GM23338 (cell line): ENCODE data around the gene DRC7. TPM values are rescaled to one million over a fixed set of nuclear protein-coding genes. Genes with fewer than 3 reads are reported as not detected.

ENCODE experiments used
- ATAC-seq: fragments of 200-7000 bp; cut with Tn5 transposase; 3 replicates; pipeline ENCODE4 v1.9.1; 2020
- DNase-seq: peaks from one replicate; pipeline ENCODE4 v3.0.0-alpha.2; 2015; ENCODE audit warnings: low spot score
- H2AFZ ChIP-seq: fragments of 200-600 bp; sonication (generic); 2 replicates; pipeline ENCODE4 v1.8.0; 2016; ENCODE audit warnings: antibody characterized with exemption, mild to moderate bottlenecking, moderate library complexity
- H3F3A ChIP-seq: fragments of 200-600 bp; sonication (generic); replicated peaks from 2 replicates; pipeline ENCODE4 v1.8.0; 2017; ENCODE audit warnings: antibody characterized with exemption, mixed run types, low read depth
- H3K27ac ChIP-seq: fragments of 200-600 bp; sonication (generic); 2 replicates; pipeline ENCODE4 v1.6.1; 2016; ENCODE audit warnings: low read depth
- H3K27me3 ChIP-seq: fragments of 200-600 bp; sonication (generic); 2 replicates; pipeline ENCODE4 v1.8.0; 2016; ENCODE audit warnings: mild to moderate bottlenecking, mixed run types, moderate library complexity; ENCODE audit not compliant: insufficient read depth
- H3K36me3 ChIP-seq: fragments of 200-600 bp; sonication (generic); 2 replicates; pipeline ENCODE4 v1.8.0; 2016; ENCODE audit warnings: mild to moderate bottlenecking; ENCODE audit not compliant: insufficient read depth
- H3K4me1 ChIP-seq: fragments of 200-600 bp; sonication (generic); 2 replicates; pipeline ENCODE4 v1.8.0; 2016; ENCODE audit warnings: mild to moderate bottlenecking, moderate library complexity; ENCODE audit not compliant: insufficient read depth
- H3K4me2 ChIP-seq: fragments of 200-600 bp; sonication (generic); 2 replicates; pipeline ENCODE4 v1.7.1; 2017; ENCODE audit warnings: mixed run types
- H3K4me3 ChIP-seq: fragments of 200-600 bp; sonication (generic); 2 replicates; pipeline ENCODE4 v1.6.1; 2016; ENCODE audit warnings: mixed run types
- H3K79me2 ChIP-seq: fragments of 200-600 bp; sonication (generic); replicated peaks from 2 replicates; pipeline ENCODE4 v1.8.0; 2017; ENCODE audit warnings: mild to moderate bottlenecking; ENCODE audit not compliant: insufficient read depth
- H3K9me2 ChIP-seq: fragments of 200-600 bp; sonication (generic); 2 replicates; pipeline ENCODE4 v1.8.0; 2017; ENCODE audit not compliant: insufficient read depth
- H4K20me1 ChIP-seq: fragments of 200-600 bp; sonication (generic); replicated peaks from 2 replicates; pipeline ENCODE4 v1.8.0; 2017; ENCODE audit warnings: mild to moderate bottlenecking; ENCODE audit not compliant: insufficient read depth
- H3K27ac Mint-ChIP-seq: 2 replicates; pipeline ENCODE4 v1.8.0; 2020; ENCODE audit warnings: inconsistent platforms, mild to moderate bottlenecking, moderate library complexity, mixed read lengths
- H3K27me3 Mint-ChIP-seq: 3 replicates; pipeline ENCODE4 v1.8.0; 2022; ENCODE audit warnings: low read depth, mild to moderate bottlenecking, moderate library complexity, mixed read lengths, inconsistent platforms; ENCODE audit not compliant: insufficient read depth, poor library complexity
- H3K36me3 Mint-ChIP-seq: 3 replicates; pipeline ENCODE4 v1.8.0; 2021; ENCODE audit warnings: low read depth, mild to moderate bottlenecking, inconsistent platforms, moderate library complexity, mixed read lengths
- H3K4me1 Mint-ChIP-seq: 3 replicates; pipeline ENCODE4 v1.8.0; 2020; ENCODE audit warnings: mild to moderate bottlenecking, inconsistent platforms, mixed read lengths
- H3K4me3 Mint-ChIP-seq: 3 replicates; pipeline ENCODE4 v1.8.0; 2021; ENCODE audit warnings: moderate library complexity, mild to moderate bottlenecking, inconsistent platforms, mixed read lengths
- H3K9me3 Mint-ChIP-seq: 3 replicates; pipeline ENCODE4 v1.8.0; 2020; ENCODE audit warnings: moderate library complexity, mild to moderate bottlenecking, inconsistent platforms, mixed read lengths
- CREB1 ChIP-seq: fragments of 250-450 bp; sonication (Bioruptor Pico); IDR thresholded peaks from 2 replicates; pipeline ENCODE4 v1.5.0; 2020; ENCODE audit warnings: low read depth, mild to moderate bottlenecking, moderate library complexity
- EZH2phosphoT487 ChIP-seq: fragments of 200-600 bp; sonication (generic); IDR thresholded peaks from one replicate; pipeline ENCODE4 v1.8.1; 2018; ENCODE audit warnings: antibody characterized with exemption; ENCODE audit not compliant: unreplicated experiment
- JUNB ChIP-seq: IDR thresholded peaks from one replicate; pipeline ENCODE4 v1.6.1; 2016; ENCODE audit warnings: antibody characterized with exemption; ENCODE audit not compliant: unreplicated experiment
- NANOG ChIP-seq: IDR thresholded peaks from 2 replicates; pipeline ENCODE4 v1.6.1; 2016; ENCODE audit warnings: antibody characterized with exemption, borderline replicate concordance
- POLR2AphosphoS5 ChIP-seq: IDR thresholded peaks from 2 replicates; pipeline ENCODE4 v1.6.1; 2016; ENCODE audit warnings: antibody characterized with exemption, low read depth
- STAT1 ChIP-seq: IDR thresholded peaks from one replicate; pipeline ENCODE4 v1.6.1; 2016; ENCODE audit warnings: antibody characterized with exemption; ENCODE audit not compliant: unreplicated experiment
- ZNF114 ChIP-seq: fragments of 250-450 bp; sonication (Bioruptor Pico); IDR thresholded peaks from 2 replicates; pipeline ENCODE4 v1.5.0; 2020; ENCODE audit warnings: mild to moderate bottlenecking, moderate library complexity
- polyA plus RNA-seq: library from polyadenylated mRNA; unstranded; fragments of >200 nt; fragmentation: Nextera tagmentation; extraction: Ambion mirVana; gene quantifications from 2 replicates; pipeline ENCODE4 v1.2.1, GENCODE V29; 2016
- total RNA-seq: library from RNA; depleted of rRNA; stranded (reverse); fragments of >200 nt; shearing (Covaris generic); gene quantifications from 2 replicates; pipeline ENCODE4 v1.2.3, GENCODE V29; 2014
- TF ChIP-seq, protein P1 (sequence below): fragments of 250-450 bp; sonication (Bioruptor Pico); IDR thresholded peaks from 2 replicates; pipeline ENCODE4 v1.5.0; 2020; ENCODE audit warnings: mild to moderate bottlenecking, moderate library complexity
- TF ChIP-seq, protein P2 (sequence below): IDR thresholded peaks from 2 replicates; pipeline ENCODE4 v1.6.1; 2016; ENCODE audit warnings: antibody characterized with exemption

DRC7 gene
- total and polyA plus RNA-seq, 2 experiments from 2014 or later: not detected

DNA sequence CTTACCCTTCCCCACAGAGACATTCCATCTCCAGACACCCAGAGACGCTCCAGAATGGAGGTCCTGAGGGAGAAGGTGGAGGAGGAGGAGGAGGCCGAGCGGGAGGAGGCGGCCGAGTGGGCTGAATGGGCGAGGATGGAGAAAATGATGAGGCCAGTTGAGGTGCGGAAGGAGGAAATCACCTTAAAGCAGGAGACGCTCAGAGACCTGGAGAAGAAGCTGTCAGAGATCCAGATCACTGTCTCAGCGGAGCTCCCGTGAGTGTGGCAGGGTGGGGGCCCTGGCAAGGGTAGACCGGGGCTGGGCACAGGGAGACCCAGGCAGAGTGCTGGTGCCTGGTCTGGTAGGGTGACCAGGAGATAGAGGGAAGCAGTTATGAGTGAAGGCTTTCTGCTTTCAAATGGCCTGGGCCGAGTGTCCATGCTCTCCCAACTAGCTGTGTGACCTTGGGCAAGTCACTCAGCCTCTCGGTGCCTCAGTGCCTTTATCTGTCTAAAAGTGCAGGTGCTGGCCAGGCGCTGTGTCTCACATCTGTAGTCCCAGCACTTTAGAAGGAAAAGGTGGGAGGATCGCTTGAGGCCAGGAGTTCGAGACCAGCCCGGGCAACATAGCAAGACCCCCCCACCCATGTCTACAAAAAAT, 3.4 kb downstream of the DRC7 start:
- Mint-ChIP-seq H3K4me1 (peaks cover 3% of the 10 kb centered on the region; the same call in 2 of the 3 replicates), H3K27me3 (peaks cover 3% of the 10 kb centered on the region), H3K4me3 (no peak overlapping the region), H3K36me3 (no peaks in the 10 kb centered on the region), H3K27ac (no peak overlapping the region), H3K9me3 (no peaks in the 10 kb centered on the region; the same call in 2 of the 3 replicates)
- Histone ChIP-seq H3K36me3 (no peaks in the 10 kb centered on the region), H3K4me3 (no peak overlapping the region), H3K27me3 (no peaks in the 10 kb centered on the region), H3F3A (no peaks in the 10 kb centered on the region), H3K9me2 (no peaks in the 10 kb centered on the region), H3K4me1 (no peaks in the 10 kb centered on the region), H4K20me1 (no peaks in the 10 kb centered on the region), H3K27ac (no peak overlapping the region), H2AFZ (no peak overlapping the region), H3K79me2 (no peaks in the 10 kb centered on the region), H3K4me2 (no peak overlapping the region)
- no peak for ATAC-seq
- DNase-seq: no peak
- no peak for TF ChIP-seq ZNF114 (CRISPR knock-in tag)
- TF ChIP-seq EZH2phosphoT487: no peak
- TF ChIP-seq CREB1: no peak
- TF ChIP-seq, protein P1, sequence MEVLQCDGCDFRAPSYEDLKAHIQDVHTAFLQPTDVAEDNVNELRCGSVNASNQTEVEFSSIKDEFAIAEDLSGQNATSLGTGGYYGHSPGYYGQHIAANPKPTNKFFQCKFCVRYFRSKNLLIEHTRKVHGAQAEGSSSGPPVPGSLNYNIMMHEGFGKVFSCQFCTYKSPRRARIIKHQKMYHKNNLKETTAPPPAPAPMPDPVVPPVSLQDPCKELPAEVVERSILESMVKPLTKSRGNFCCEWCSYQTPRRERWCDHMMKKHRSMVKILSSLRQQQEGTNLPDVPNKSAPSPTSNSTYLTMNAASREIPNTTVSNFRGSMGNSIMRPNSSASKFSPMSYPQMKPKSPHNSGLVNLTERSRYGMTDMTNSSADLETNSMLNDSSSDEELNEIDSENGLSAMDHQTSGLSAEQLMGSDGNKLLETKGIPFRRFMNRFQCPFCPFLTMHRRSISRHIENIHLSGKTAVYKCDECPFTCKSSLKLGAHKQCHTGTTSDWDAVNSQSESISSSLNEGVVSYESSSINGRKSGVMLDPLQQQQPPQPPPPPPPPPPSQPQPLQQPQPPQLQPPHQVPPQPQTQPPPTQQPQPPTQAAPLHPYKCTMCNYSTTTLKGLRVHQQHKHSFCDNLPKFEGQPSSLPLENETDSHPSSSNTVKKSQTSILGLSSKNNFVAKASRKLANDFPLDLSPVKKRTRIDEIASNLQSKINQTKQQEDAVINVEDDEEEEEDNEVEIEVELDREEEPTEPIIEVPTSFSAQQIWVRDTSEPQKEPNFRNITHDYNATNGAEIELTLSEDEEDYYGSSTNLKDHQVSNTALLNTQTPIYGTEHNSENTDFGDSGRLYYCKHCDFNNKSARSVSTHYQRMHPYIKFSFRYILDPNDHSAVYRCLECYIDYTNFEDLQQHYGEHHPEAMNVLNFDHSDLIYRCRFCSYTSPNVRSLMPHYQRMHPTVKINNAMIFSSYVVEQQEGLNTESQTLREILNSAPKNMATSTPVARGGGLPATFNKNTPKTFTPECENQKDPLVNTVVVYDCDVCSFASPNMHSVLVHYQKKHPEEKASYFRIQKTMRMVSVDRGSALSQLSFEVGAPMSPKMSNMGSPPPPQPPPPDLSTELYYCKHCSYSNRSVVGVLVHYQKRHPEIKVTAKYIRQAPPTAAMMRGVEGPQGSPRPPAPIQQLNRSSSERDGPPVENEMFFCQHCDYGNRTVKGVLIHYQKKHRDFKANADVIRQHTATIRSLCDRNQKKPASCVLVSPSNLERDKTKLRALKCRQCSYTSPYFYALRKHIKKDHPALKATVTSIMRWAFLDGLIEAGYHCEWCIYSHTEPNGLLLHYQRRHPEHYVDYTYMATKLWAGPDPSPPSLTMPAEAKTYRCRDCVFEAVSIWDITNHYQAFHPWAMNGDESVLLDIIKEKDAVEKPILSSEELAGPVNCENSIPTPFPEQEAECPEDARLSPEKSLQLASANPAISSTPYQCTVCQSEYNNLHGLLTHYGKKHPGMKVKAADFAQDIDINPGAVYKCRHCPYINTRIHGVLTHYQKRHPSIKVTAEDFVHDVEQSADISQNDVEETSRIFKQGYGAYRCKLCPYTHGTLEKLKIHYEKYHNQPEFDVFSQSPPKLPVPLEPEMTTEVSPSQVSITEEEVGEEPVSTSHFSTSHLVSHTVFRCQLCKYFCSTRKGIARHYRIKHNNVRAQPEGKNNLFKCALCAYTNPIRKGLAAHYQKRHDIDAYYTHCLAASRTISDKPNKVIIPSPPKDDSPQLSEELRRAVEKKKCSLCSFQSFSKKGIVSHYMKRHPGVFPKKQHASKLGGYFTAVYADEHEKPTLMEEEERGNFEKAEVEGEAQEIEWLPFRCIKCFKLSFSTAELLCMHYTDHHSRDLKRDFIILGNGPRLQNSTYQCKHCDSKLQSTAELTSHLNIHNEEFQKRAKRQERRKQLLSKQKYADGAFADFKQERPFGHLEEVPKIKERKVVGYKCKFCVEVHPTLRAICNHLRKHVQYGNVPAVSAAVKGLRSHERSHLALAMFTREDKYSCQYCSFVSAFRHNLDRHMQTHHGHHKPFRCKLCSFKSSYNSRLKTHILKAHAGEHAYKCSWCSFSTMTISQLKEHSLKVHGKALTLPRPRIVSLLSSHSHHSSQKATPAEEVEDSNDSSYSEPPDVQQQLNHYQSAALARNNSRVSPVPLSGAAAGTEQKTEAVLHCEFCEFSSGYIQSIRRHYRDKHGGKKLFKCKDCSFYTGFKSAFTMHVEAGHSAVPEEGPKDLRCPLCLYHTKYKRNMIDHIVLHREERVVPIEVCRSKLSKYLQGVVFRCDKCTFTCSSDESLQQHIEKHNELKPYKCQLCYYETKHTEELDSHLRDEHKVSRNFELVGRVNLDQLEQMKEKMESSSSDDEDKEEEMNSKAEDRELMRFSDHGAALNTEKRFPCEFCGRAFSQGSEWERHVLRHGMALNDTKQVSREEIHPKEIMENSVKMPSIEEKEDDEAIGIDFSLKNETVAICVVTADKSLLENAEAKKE (CRISPR knock-in tag): no peak
- no peak for TF ChIP-seq JUNB
- no peak for TF ChIP-seq NANOG
- TF ChIP-seq POLR2AphosphoS5: no peak
- TF ChIP-seq, protein P2, sequence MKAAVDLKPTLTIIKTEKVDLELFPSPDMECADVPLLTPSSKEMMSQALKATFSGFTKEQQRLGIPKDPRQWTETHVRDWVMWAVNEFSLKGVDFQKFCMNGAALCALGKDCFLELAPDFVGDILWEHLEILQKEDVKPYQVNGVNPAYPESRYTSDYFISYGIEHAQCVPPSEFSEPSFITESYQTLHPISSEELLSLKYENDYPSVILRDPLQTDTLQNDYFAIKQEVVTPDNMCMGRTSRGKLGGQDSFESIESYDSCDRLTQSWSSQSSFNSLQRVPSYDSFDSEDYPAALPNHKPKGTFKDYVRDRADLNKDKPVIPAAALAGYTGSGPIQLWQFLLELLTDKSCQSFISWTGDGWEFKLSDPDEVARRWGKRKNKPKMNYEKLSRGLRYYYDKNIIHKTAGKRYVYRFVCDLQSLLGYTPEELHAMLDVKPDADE: no peak
- TF ChIP-seq STAT1: no peak
